ENCODE results near the gene RNU11. TPM values are rescaled to one million over a fixed set of nuclear protein-coding genes. Genes with fewer than 3 reads are reported as not detected.

RNU11 gene
- total RNA-seq, 1 experiment from 2014 or later = not detected

DNA sequence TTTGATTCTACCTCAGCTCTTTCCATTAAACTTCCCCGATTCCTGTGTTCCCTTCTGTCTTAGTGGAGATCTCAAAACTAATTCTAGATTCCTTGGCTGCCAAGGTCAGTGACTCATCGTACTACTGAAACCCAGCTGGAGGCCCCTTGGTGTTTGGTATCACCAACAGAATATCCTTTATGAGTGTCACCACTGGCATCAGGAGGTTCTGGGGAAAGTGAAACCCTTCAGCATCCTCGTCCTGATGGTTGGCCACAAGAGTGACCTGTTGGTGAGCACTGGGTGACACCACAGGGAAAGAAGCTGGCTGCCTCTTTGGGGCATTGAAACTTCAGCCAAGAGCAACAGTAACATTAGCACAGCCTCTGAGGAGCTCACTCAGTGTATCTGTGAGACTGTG lies 46.7 kb upstream of the RNU11 start (continued):
- no peak for TF ChIP-seq TEAD1 (CRISPR knock-in tag; IDR thresholded peaks at IDR 0.05)
- TF ChIP-seq RORB (CRISPR knock-in tag; IDR thresholded peaks at IDR 0.05) = no peak
- no peak for TF ChIP-seq SP1 (CRISPR knock-in tag; conservative IDR thresholded peaks at IDR 0.05)
- no peak for TF ChIP-seq NFE2L1 (CRISPR knock-in tag; IDR thresholded peaks at IDR 0.05)
- TF ChIP-seq, protein P1, sequence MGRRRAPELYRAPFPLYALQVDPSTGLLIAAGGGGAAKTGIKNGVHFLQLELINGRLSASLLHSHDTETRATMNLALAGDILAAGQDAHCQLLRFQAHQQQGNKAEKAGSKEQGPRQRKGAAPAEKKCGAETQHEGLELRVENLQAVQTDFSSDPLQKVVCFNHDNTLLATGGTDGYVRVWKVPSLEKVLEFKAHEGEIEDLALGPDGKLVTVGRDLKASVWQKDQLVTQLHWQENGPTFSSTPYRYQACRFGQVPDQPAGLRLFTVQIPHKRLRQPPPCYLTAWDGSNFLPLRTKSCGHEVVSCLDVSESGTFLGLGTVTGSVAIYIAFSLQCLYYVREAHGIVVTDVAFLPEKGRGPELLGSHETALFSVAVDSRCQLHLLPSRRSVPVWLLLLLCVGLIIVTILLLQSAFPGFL (CRISPR knock-in tag; IDR thresholded peaks at IDR 0.05; ENCODE audit: borderline replicate concordance) = no peak

DNA sequence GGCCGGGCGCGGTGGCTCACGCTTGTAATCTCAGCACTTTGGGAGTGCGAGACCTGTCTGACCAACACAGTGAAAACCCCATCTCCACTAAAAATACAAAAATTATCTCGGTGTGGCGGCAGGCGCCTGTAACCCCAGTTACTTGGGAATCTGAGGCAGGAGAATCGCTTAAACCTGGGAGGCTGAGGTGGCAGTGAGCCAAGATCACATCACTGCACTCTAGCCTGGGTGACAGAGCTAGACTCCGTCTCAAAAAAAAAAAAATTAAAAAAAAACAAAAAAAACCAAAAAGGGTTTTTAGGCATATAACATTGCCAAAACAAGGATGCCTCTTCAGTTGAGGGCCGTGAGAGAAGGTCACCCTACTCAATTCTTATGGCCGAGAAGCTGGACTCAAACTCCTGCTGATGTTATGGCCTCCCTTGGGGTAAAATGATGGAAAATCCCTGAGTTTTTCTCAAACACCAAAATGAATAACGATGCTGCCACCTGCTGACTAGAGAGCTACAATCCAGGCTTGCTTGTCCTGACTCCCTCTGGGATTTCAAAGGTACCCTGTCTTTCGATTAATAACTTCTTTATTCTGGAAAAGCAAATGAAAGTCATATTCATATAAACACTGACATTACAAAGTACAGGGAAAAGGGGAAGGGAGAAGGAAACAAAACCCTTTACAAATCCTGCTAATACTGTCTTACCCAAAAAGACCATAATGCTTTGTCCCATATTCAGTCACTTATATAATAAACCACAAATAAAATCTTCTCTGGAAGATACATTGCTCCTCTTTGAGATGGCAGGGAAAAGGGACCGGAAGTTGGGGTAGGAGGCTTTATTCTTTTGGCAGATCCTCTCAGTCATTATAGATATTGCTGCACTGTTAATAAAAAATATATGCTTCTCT lies 45.6 kb upstream of the RNU11 start:
- Mint-ChIP-seq H3K27me3 (ENCODE audit: low read depth) (no peaks in the 10 kb centered on the region), H3K4me1 (peaks cover 23% of the 10 kb centered on the region), H3K36me3 (peaks cover 14% of the 10 kb centered on the region), H3K9me3 (no peaks in the 10 kb centered on the region), H3K27ac (peak overlapping the region; percentile 91; the same call in 1 of the 2 replicates), H3K4me3 (no peak overlapping the region)
- ChIA-PET POLR2A (interaction anchor here (0.8 to 1.8 kb wide), 5 partner anchors 21 to 91 kb away, joined by 3 to 16 read pairs (median 4); partner anchors contain the start of gene TAF12), CTCF (interaction anchor here (0.5 to 2.3 kb wide), 42 partner anchors 8 to 555 kb away, joined by 3 to 19 read pairs (median 4); partner anchors contain the start of genes GMEB1, PHACTR4 and TRNAU1AP)
- TF ChIP-seq, protein P2, sequence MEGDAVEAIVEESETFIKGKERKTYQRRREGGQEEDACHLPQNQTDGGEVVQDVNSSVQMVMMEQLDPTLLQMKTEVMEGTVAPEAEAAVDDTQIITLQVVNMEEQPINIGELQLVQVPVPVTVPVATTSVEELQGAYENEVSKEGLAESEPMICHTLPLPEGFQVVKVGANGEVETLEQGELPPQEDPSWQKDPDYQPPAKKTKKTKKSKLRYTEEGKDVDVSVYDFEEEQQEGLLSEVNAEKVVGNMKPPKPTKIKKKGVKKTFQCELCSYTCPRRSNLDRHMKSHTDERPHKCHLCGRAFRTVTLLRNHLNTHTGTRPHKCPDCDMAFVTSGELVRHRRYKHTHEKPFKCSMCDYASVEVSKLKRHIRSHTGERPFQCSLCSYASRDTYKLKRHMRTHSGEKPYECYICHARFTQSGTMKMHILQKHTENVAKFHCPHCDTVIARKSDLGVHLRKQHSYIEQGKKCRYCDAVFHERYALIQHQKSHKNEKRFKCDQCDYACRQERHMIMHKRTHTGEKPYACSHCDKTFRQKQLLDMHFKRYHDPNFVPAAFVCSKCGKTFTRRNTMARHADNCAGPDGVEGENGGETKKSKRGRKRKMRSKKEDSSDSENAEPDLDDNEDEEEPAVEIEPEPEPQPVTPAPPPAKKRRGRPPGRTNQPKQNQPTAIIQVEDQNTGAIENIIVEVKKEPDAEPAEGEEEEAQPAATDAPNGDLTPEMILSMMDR (IDR thresholded peaks at IDR 0.05) = peak; percentile 24; the same call in 1 of the 2 replicates
- TF ChIP-seq ZNF423 (CRISPR knock-in tag; IDR thresholded peaks at IDR 0.05) = no peak
- no peak for TF ChIP-seq MYBL2 (CRISPR knock-in tag; IDR thresholded peaks at IDR 0.05)
- no peak for TF ChIP-seq NFYB (CRISPR knock-in tag; conservative IDR thresholded peaks at IDR 0.05; ENCODE audit: low read depth)
- ATAC-seq (peak; percentile 67), DNase-seq (ENCODE audit: low spot score) (peak; percentile 57)

DNA sequence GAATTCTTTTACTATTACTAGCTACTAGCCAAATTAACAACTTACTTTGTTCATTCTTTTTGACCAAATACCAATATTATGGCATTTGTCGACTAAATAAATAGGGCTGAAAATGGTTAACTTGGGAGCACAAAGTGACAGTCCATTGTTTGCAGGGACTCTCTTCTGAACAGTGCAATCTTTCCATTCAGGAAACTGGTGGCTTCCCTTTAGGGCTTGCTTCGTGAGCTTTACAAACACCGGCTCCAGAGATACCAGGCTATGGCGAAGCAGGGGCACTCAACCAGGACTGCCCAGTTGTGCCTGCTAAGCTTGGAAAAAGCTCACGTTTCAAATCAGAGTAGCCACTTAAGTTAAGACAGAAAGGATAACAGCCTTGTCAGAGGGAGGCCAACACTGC lies 44.0 kb upstream of the RNU11 start:
- CTCF ChIA-PET = interaction anchor here (0.5 to 1.4 kb wide), 3 partner anchors 26 to 54 kb away, joined by 3 to 5 read pairs (median 3); no protein-coding TSS in a partner anchor
- no peak for DNase-seq (ENCODE audit: low spot score)
- H3K9me3 Mint-ChIP-seq = no peaks in the 10 kb centered on the region
- H3K4me3 Mint-ChIP-seq = no peak overlapping the region
- no peaks in the 10 kb centered on the region for H3K27me3 Mint-ChIP-seq (ENCODE audit: low read depth)
- ATAC-seq = no peak
- peaks cover 14% of the 10 kb centered on the region for H3K36me3 Mint-ChIP-seq
- POLR2A ChIA-PET = interaction anchor here (1.8 kb wide), 1 partner anchor 23 kb away, joined by 4 read pairs; no protein-coding TSS in a partner anchor
- H3K27ac Mint-ChIP-seq = no peak overlapping the region
- H3K4me1 Mint-ChIP-seq = peaks cover 15% of the 10 kb centered on the region
- TF ChIP-seq, protein P3, sequence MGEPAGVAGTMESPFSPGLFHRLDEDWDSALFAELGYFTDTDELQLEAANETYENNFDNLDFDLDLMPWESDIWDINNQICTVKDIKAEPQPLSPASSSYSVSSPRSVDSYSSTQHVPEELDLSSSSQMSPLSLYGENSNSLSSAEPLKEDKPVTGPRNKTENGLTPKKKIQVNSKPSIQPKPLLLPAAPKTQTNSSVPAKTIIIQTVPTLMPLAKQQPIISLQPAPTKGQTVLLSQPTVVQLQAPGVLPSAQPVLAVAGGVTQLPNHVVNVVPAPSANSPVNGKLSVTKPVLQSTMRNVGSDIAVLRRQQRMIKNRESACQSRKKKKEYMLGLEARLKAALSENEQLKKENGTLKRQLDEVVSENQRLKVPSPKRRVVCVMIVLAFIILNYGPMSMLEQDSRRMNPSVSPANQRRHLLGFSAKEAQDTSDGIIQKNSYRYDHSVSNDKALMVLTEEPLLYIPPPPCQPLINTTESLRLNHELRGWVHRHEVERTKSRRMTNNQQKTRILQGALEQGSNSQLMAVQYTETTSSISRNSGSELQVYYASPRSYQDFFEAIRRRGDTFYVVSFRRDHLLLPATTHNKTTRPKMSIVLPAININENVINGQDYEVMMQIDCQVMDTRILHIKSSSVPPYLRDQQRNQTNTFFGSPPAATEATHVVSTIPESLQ (CRISPR knock-in tag; IDR thresholded peaks at IDR 0.05) = no peak
- no peak for TF ChIP-seq NFATC4 (CRISPR knock-in tag; IDR thresholded peaks at IDR 0.05)
- TF ChIP-seq, protein P4, sequence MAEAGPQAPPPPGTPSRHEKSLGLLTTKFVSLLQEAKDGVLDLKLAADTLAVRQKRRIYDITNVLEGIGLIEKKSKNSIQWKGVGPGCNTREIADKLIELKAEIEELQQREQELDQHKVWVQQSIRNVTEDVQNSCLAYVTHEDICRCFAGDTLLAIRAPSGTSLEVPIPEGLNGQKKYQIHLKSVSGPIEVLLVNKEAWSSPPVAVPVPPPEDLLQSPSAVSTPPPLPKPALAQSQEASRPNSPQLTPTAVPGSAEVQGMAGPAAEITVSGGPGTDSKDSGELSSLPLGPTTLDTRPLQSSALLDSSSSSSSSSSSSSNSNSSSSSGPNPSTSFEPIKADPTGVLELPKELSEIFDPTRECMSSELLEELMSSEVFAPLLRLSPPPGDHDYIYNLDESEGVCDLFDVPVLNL (CRISPR knock-in tag; IDR thresholded peaks at IDR 0.05; ENCODE audit: borderline replicate concordance, low read depth) = no peak
- TF ChIP-seq NR2C2 (CRISPR knock-in tag; IDR thresholded peaks at IDR 0.05) = no peak
- TF ChIP-seq, protein P2 (IDR thresholded peaks at IDR 0.05) = no peak
- TF ChIP-seq NR1H2 (CRISPR knock-in tag; IDR thresholded peaks at IDR 0.05) = no peak
- no peak for TF ChIP-seq HMGA2 (CRISPR knock-in tag; IDR thresholded peaks at IDR 0.05)
- TF ChIP-seq FOXJ3 (CRISPR knock-in tag; IDR thresholded peaks at IDR 0.05; ENCODE audit: borderline replicate concordance) = no peak
- TF ChIP-seq GTF2I (CRISPR knock-in tag; conservative IDR thresholded peaks at IDR 0.05) = no peak
- TF ChIP-seq, protein P5, sequence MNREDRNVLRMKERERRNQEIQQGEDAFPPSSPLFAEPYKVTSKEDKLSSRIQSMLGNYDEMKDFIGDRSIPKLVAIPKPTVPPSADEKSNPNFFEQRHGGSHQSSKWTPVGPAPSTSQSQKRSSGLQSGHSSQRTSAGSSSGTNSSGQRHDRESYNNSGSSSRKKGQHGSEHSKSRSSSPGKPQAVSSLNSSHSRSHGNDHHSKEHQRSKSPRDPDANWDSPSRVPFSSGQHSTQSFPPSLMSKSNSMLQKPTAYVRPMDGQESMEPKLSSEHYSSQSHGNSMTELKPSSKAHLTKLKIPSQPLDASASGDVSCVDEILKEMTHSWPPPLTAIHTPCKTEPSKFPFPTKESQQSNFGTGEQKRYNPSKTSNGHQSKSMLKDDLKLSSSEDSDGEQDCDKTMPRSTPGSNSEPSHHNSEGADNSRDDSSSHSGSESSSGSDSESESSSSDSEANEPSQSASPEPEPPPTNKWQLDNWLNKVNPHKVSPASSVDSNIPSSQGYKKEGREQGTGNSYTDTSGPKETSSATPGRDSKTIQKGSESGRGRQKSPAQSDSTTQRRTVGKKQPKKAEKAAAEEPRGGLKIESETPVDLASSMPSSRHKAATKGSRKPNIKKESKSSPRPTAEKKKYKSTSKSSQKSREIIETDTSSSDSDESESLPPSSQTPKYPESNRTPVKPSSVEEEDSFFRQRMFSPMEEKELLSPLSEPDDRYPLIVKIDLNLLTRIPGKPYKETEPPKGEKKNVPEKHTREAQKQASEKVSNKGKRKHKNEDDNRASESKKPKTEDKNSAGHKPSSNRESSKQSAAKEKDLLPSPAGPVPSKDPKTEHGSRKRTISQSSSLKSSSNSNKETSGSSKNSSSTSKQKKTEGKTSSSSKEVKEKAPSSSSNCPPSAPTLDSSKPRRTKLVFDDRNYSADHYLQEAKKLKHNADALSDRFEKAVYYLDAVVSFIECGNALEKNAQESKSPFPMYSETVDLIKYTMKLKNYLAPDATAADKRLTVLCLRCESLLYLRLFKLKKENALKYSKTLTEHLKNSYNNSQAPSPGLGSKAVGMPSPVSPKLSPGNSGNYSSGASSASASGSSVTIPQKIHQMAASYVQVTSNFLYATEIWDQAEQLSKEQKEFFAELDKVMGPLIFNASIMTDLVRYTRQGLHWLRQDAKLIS (CRISPR knock-in tag; IDR thresholded peaks at IDR 0.05; ENCODE audit: borderline replicate concordance) = no peak
- no peak for TF ChIP-seq ZNF396 (CRISPR knock-in tag; IDR thresholded peaks at IDR 0.05; ENCODE audit: borderline replicate concordance)
